HepG2 (cell line): ENCODE measurements around the gene RPL18. TPM values are rescaled to one million over a fixed set of nuclear protein-coding genes. Genes with fewer than 3 reads are reported as not detected.

Source experiments
- ARID3A ChIP-seq: IDR thresholded peaks from 2 replicates; pipeline ENCODE4 v1.6.1; 2012; ENCODE audit warnings: low read depth, low read length, improper control_type of control experiment
- BCLAF1 ChIP-seq: fragments of 450-650 bp; IDR thresholded peaks from 2 replicates; pipeline ENCODE4 v1.6.1; 2017; ENCODE audit warnings: mild to moderate bottlenecking
- ESRRA ChIP-seq: sonication (generic); formaldehyde crosslinking; IDR thresholded peaks from 2 replicates; pipeline ENCODE4 v1.5.1; 2020; ENCODE audit warnings: mild to moderate bottlenecking, low read depth, missing genetic modification reagents
- FLYWCH1 ChIP-seq: sonication (generic); formaldehyde crosslinking; IDR thresholded peaks from 2 replicates; pipeline ENCODE4 v1.8.1; 2023; ENCODE audit warnings: mild to moderate bottlenecking, missing genetic modification reagents
- IKZF1 ChIP-seq: fragments of 450-650 bp; IDR thresholded peaks from 2 replicates; pipeline ENCODE4 v1.7.1; 2016
- KAT7 ChIP-seq: IDR thresholded peaks from 2 replicates; pipeline ENCODE4 v1.6.1; 2018; ENCODE audit warnings: borderline replicate concordance, missing compliant biosample characterization
- MLX ChIP-seq: IDR thresholded peaks from 2 replicates; pipeline ENCODE4 v1.6.1; 2016
- MTF2 ChIP-seq: sonication (generic); formaldehyde crosslinking; IDR thresholded peaks from 2 replicates; pipeline ENCODE4 v1.5.0; 2020; ENCODE audit warnings: missing genetic modification reagents, borderline replicate concordance
- NCOA1 ChIP-seq: sonication (generic); formaldehyde crosslinking; IDR thresholded peaks from 2 replicates; pipeline ENCODE4 v1.9.0; 2021; ENCODE audit warnings: missing genetic modification reagents
- PAXIP1 ChIP-seq: sonication (generic); formaldehyde crosslinking; conservative IDR thresholded peaks from 2 replicates; pipeline ENCODE4 v1.4.0; 2020; ENCODE audit warnings: mild to moderate bottlenecking, missing genetic modification reagents, moderate library complexity
- PHF20 ChIP-seq: sonication (generic); formaldehyde crosslinking; IDR thresholded peaks from 2 replicates; pipeline ENCODE4 v1.5.0; 2020; ENCODE audit warnings: mild to moderate bottlenecking, missing genetic modification reagents
- RAD51 ChIP-seq: fragments of 450-650 bp; IDR thresholded peaks from 2 replicates; pipeline ENCODE4 v1.6.1; 2016; ENCODE audit warnings: borderline replicate concordance
- SIX4 ChIP-seq: sonication (generic); formaldehyde crosslinking; IDR thresholded peaks from 2 replicates; pipeline ENCODE4 v1.4.0; 2020; ENCODE audit warnings: missing genetic modification reagents
- SRY ChIP-seq: sonication (generic); formaldehyde crosslinking; IDR thresholded peaks from 2 replicates; pipeline ENCODE4 v1.8.0; 2022; ENCODE audit warnings: mild to moderate bottlenecking, missing genetic modification reagents
- TBP ChIP-seq: sonication (generic); formaldehyde crosslinking; IDR thresholded peaks from 2 replicates; pipeline ENCODE4 v1.5.0; 2020; ENCODE audit warnings: missing genetic modification reagents
- ZFP36L2 ChIP-seq: sonication (generic); formaldehyde crosslinking; IDR thresholded peaks from 2 replicates; pipeline ENCODE4 v1.4.0; 2020; ENCODE audit warnings: missing genetic modification reagents
- ZNF230 ChIP-seq: sonication (generic); formaldehyde crosslinking; IDR thresholded peaks from 2 replicates; pipeline ENCODE4 v1.4.0; 2020; ENCODE audit warnings: mild to moderate bottlenecking, missing genetic modification reagents
- ZNF282 ChIP-seq: fragments of 450-650 bp; IDR thresholded peaks from 2 replicates; pipeline ENCODE4 v1.6.1; 2018; ENCODE audit not compliant: partially characterized antibody
- ZNF367 ChIP-seq: sonication (generic); formaldehyde crosslinking; IDR thresholded peaks from 2 replicates; pipeline ENCODE4 v1.4.0; 2020; ENCODE audit warnings: missing genetic modification reagents, borderline replicate concordance
- ZNF546 ChIP-seq: sonication (generic); formaldehyde crosslinking; conservative IDR thresholded peaks from 2 replicates; pipeline ENCODE4 v1.8.1; 2023; ENCODE audit warnings: mild to moderate bottlenecking, missing genetic modification reagents
- ZNF549 ChIP-seq: sonication (generic); formaldehyde crosslinking; IDR thresholded peaks from 2 replicates; pipeline ENCODE4 v1.5.0; 2020; ENCODE audit warnings: missing genetic modification reagents
- ZNF557 ChIP-seq: sonication (generic); formaldehyde crosslinking; IDR thresholded peaks from 2 replicates; pipeline ENCODE4 v1.4.0; 2020; ENCODE audit warnings: missing genetic modification reagents
- ZNF607 ChIP-seq: sonication (generic); formaldehyde crosslinking; IDR thresholded peaks from 2 replicates; pipeline ENCODE4 v1.5.1; 2020; ENCODE audit warnings: missing genetic modification reagents, mild to moderate bottlenecking, borderline replicate concordance
- ZNF703 ChIP-seq: sonication (generic); formaldehyde crosslinking; IDR thresholded peaks from 2 replicates; pipeline ENCODE4 v1.5.1; 2020; ENCODE audit warnings: missing genetic modification reagents, mild to moderate bottlenecking, moderate library complexity, borderline replicate concordance
- ZNF841 ChIP-seq: sonication (generic); formaldehyde crosslinking; IDR thresholded peaks from 2 replicates; pipeline ENCODE4 v1.8.1; 2023; ENCODE audit warnings: missing genetic modification reagents, borderline replicate concordance
- polyA plus RNA-seq, 8 experiments: library from polyadenylated mRNA; depleted of rRNA in 3 of 8; stranded (reverse) in 7 of 8; unstranded in 1 of 8; fragments of >200 nt; fragmentation: Illumina TruSeq in 4 of 8; extraction: Trizol in 4 of 8; gene quantifications; 2 replicates each; pipeline versions ENCODE4 v1.2.1 to v1.2.3, GENCODE V29; 2011 to 2016; ENCODE audit warnings: low read depth in 4 of 8, missing spikeins in 1 of 8, mixed read lengths in 1 of 8; ENCODE audit not compliant: insufficient read depth in 1 of 8
- total RNA-seq, 5 experiments: library from RNA; depleted of rRNA; stranded (reverse); fragments of >200 nt; fragmentation: Illumina TruSeq; extraction: Trizol; gene quantifications; 2 replicates each; pipeline ENCODE4 v1.2.3, GENCODE V29; 2016; ENCODE audit warnings: low read depth in 1 of 5

Gene RPL18
- total and polyA plus RNA-seq, 2 of the 13 experiments (the other 11 are each of a cell fraction or from before 2014, with no cell fraction given), result 1,485 to 1,639 TPM

GRCh38 chr19:48627201-48627864 is 8.4 kb upstream of the RPL18 start (continued):
- TF ChIP-seq PHF20 (CRISPR knock-in tag), result no peak
- no peak for TF ChIP-seq SRY (CRISPR knock-in tag)
- no peak for TF ChIP-seq FLYWCH1 (CRISPR knock-in tag)
- no peak for TF ChIP-seq ZNF230 (CRISPR knock-in tag)
- TF ChIP-seq PAXIP1 (CRISPR knock-in tag), result peak; percentile 53
- TF ChIP-seq ZNF282, result no peak
- TF ChIP-seq ZNF841 (CRISPR knock-in tag), result no peak
- TF ChIP-seq MLX (CRISPR knock-in tag), result no peak
- TF ChIP-seq ARID3A, result no peak
- no peak for TF ChIP-seq ESRRA (CRISPR knock-in tag)
- no peak for TF ChIP-seq SIX4 (CRISPR knock-in tag)
- no peak for TF ChIP-seq ZNF703 (CRISPR knock-in tag)
- no peak for TF ChIP-seq ZFP36L2 (CRISPR knock-in tag)
- TF ChIP-seq IKZF1, result no peak
- TF ChIP-seq RAD51, result no peak
- TF ChIP-seq KAT7, result no peak
- TF ChIP-seq ZNF557, result no peak
- no peak for TF ChIP-seq NCOA1 (CRISPR knock-in tag)
- TF ChIP-seq ZNF607, result no peak
- TF ChIP-seq ZNF546, result 0 out of 2 replicates have a peak, but pooled peaks have one; percentile 68
- TF ChIP-seq BCLAF1, result no peak
- no peak for TF ChIP-seq TBP (CRISPR knock-in tag)
- no peak for TF ChIP-seq ZNF549 (CRISPR knock-in tag)
- TF ChIP-seq ZNF367, result no peak
- no peak for TF ChIP-seq MTF2
